H1 (cell line): ENCODE results near the gene NRXN3. TPM values are rescaled to one million over a fixed set of nuclear protein-coding genes. Genes with fewer than 3 reads are reported as not detected.

Source experiments
- CTCF ChIA-PET: fragments of 300-600 bp; sonication (Branson Sonifier 250); formaldehyde crosslinking; loops from one replicate; lab custom pipeline; 2021; ENCODE audit not compliant: partially characterized antibody; lab: Charles Lee
- POLR2A ChIA-PET: fragments of 300-600 bp; sonication (Branson Sonifier 250); formaldehyde crosslinking; loops from one replicate; lab custom pipeline; 2021; ENCODE audit warnings: inconsistent platforms; ENCODE audit not compliant: partially characterized antibody; lab: Charles Lee
- DNase-seq, 2 experiments: peaks; one replicate each; pipeline versions ENCODE4 v3.0.0 to v3.0.0-alpha.2; 2010 to 2022; ENCODE audit warnings: low spot score in 2 of 2, low read depth in 1 of 2, mixed read lengths in 1 of 2
- FAIRE-seq: peaks from 2 replicates; lab custom pipeline; 2011; peaks lifted over from hg19 to GRCh38; lab: Jason Lieb, UNC
- H2AFZ ChIP-seq: 2 replicates; pipeline ENCODE4 v1.8.1; 2012; ENCODE audit warnings: low read length, inconsistent platforms
- H2AK5ac ChIP-seq: 2 replicates; pipeline ENCODE4 v1.6.1; 2013; ENCODE audit warnings: low read depth, low read length
- H2BK120ac ChIP-seq: replicated peaks from 2 replicates; pipeline ENCODE3; 2013; ENCODE audit warnings: low read depth, low read length, inconsistent platforms
- H2BK12ac ChIP-seq: 2 replicates; pipeline ENCODE4 v1.6.1; 2013; ENCODE audit warnings: low read depth, low read length
- H2BK15ac ChIP-seq: 2 replicates; pipeline ENCODE4 v1.6.1; 2013; ENCODE audit warnings: low read length
- H2BK20ac ChIP-seq: 2 replicates; pipeline ENCODE4 v1.6.1; 2013; ENCODE audit warnings: low read length
- H2BK5ac ChIP-seq: 2 replicates; pipeline ENCODE4 v1.6.1; 2013; ENCODE audit warnings: low read depth, low read length
- H3K14ac ChIP-seq: 2 replicates; pipeline ENCODE4 v1.6.1; 2013; ENCODE audit warnings: inconsistent platforms; ENCODE audit not compliant: insufficient read length
- H3K18ac ChIP-seq: 2 replicates; pipeline ENCODE4 v1.6.1; 2013; ENCODE audit warnings: low read length; ENCODE audit errors: extremely low read depth
- H3K23ac ChIP-seq: 2 replicates; pipeline ENCODE4 v1.6.1; 2013; ENCODE audit warnings: inconsistent platforms; ENCODE audit not compliant: insufficient read length
- H3K23me2 ChIP-seq: 2 replicates; pipeline ENCODE4 v1.6.1; 2013; ENCODE audit warnings: low read depth, low read length
- H3K27ac ChIP-seq: 2 replicates; pipeline ENCODE4 v1.6.1; 2011; ENCODE audit warnings: low read depth, low read length, inconsistent platforms
- H3K27me3 ChIP-seq, 4 experiments: replicated peaks in 1 of 4; 1 replicate in 1 of 4; 2 replicates in 3 of 4; pipeline versions ENCODE4 v1.6.1 to v1.8.1; 2011 to 2013; ENCODE audit warnings: low read length in 3 of 4, mild to moderate bottlenecking in 3 of 4, inconsistent platforms in 2 of 4, mixed read lengths in 2 of 4, moderate library complexity in 1 of 4; ENCODE audit not compliant: control insufficient read depth in 3 of 4, insufficient read depth in 3 of 4; ENCODE audit errors: extremely low read depth in 1 of 4
- H3K36me3 ChIP-seq, 4 experiments: 2 replicates each; pipeline versions ENCODE4 v1.6.1 to v1.8.1; 2011 to 2013; ENCODE audit warnings: mild to moderate bottlenecking in 4 of 4, low read length in 3 of 4, moderate library complexity in 2 of 4, control low read depth in 1 of 4, inconsistent platforms in 1 of 4; ENCODE audit not compliant: insufficient read depth in 4 of 4, control insufficient read depth in 2 of 4
- H3K4ac ChIP-seq: replicated peaks from 2 replicates; pipeline ENCODE3; 2013; ENCODE audit warnings: low read length, low read depth, mixed read lengths, inconsistent platforms; ENCODE audit not compliant: insufficient read length
- H3K4me1 ChIP-seq, 4 experiments: replicated peaks in 1 of 4; 1 replicate in 1 of 4; 2 replicates in 3 of 4; pipeline versions ENCODE4 v1.6.1 to v1.8.1; 2011 to 2013; ENCODE audit warnings: low read length in 3 of 4, inconsistent platforms in 2 of 4, mixed read lengths in 1 of 4; ENCODE audit not compliant: insufficient read depth in 4 of 4, control insufficient read depth in 3 of 4
- H3K4me2 ChIP-seq, 2 experiments: 2 replicates each; pipeline versions ENCODE4 v1.6.1 to v1.8.1; 2011 to 2013; ENCODE audit warnings: low read depth in 2 of 2, low read length in 2 of 2, control low read depth in 1 of 2, inconsistent platforms in 1 of 2, mild to moderate bottlenecking in 1 of 2; ENCODE audit not compliant: insufficient read depth in 1 of 2
- H3K4me3 ChIP-seq, 4 experiments: fragments of 200-600, 300-600 bp in 1 of 4; sonication (generic), shearing (Covaris generic), sonication (Bioruptor Twin) in 1 of 4; 2 replicates each; pipeline versions ENCODE4 v1.5.1 to v1.8.1; 2011 to 2016; ENCODE audit warnings: low read length in 4 of 4, low read depth in 3 of 4, control low read depth in 2 of 4, inconsistent platforms in 2 of 4, mild to moderate bottlenecking in 2 of 4, mixed read lengths in 1 of 4, moderate library complexity in 1 of 4; ENCODE audit not compliant: insufficient read depth in 2 of 4; ENCODE audit errors: extremely low read depth in 1 of 4
- H3K56ac ChIP-seq: replicated peaks from 2 replicates; pipeline ENCODE3; 2013; ENCODE audit warnings: low read depth, mild to moderate bottlenecking, mixed read lengths, low read length, inconsistent platforms; ENCODE audit not compliant: insufficient read length
- H3K79me1 ChIP-seq: 2 replicates; pipeline ENCODE4 v1.6.1; 2013; ENCODE audit warnings: low read depth, low read length, control low read depth
- H3K79me2 ChIP-seq, 2 experiments: 2 replicates each; pipeline versions ENCODE4 v1.6.1 to v1.8.1; 2012 to 2013; ENCODE audit warnings: low read length in 2 of 2, mild to moderate bottlenecking in 2 of 2, inconsistent platforms in 1 of 2; ENCODE audit not compliant: insufficient read depth in 2 of 2, control insufficient read depth in 1 of 2
- H3K9ac ChIP-seq, 4 experiments: replicated peaks in 1 of 4; 1 replicate in 1 of 4; 2 replicates in 3 of 4; pipeline versions ENCODE4 v1.6.1 to v1.8.1; 2011 to 2013; ENCODE audit warnings: low read depth in 3 of 4, low read length in 3 of 4, control low read depth in 2 of 4, mild to moderate bottlenecking in 2 of 4, moderate library complexity in 2 of 4, inconsistent platforms in 1 of 4; ENCODE audit errors: extremely low read depth in 1 of 4
- H3K9me3 ChIP-seq, 2 experiments: 2 replicates each; pipeline versions ENCODE4 v1.6.1 to v1.8.1; 2012 to 2013; ENCODE audit warnings: mild to moderate bottlenecking in 2 of 2, moderate library complexity in 2 of 2, control low read depth in 1 of 2, inconsistent platforms in 1 of 2, low read depth in 1 of 2, low read length in 1 of 2, mixed read lengths in 1 of 2; ENCODE audit not compliant: insufficient read depth in 2 of 2
- H4K20me1 ChIP-seq, 2 experiments: replicated peaks in 1 of 2; 2 replicates each; pipeline versions ENCODE3 to v1.8.1; 2011 to 2013; ENCODE audit warnings: inconsistent platforms in 2 of 2, low read length in 2 of 2, mild to moderate bottlenecking in 1 of 2; ENCODE audit not compliant: insufficient read depth in 2 of 2, control insufficient read depth in 1 of 2
- H4K5ac ChIP-seq: 2 replicates; pipeline ENCODE4 v1.6.1; 2013; ENCODE audit warnings: low read length, low read depth, mixed read lengths, inconsistent platforms; ENCODE audit not compliant: insufficient read length
- H4K8ac ChIP-seq: 2 replicates; pipeline ENCODE4 v1.8.0; 2013; ENCODE audit warnings: mild to moderate bottlenecking, moderate library complexity, low read length, inconsistent platforms; ENCODE audit not compliant: insufficient read depth; ENCODE audit errors: extremely low read depth
- H4K91ac ChIP-seq: replicated peaks from 2 replicates; pipeline ENCODE3; 2013; ENCODE audit warnings: low read length, mixed read lengths, inconsistent platforms; ENCODE audit not compliant: insufficient read length
- CBX5 ChIP-seq: fragments of 300-800, 300-1000 bp; sonication (generic); IDR thresholded peaks from 2 replicates; pipeline ENCODE4 v1.7.1; 2016; ENCODE audit warnings: antibody characterized with exemption, low read length, low read depth
- CBX8 ChIP-seq: fragments of 300-800, 300-1000 bp; sonication (generic); IDR thresholded peaks from 2 replicates; pipeline ENCODE4 v1.7.1; 2016; ENCODE audit warnings: low read depth, low read length, borderline replicate concordance
- EZH2 ChIP-seq: fragments of 200-600 bp; sonication (generic); IDR thresholded peaks from 2 replicates; pipeline ENCODE4 v1.7.1; 2012; ENCODE audit warnings: low read depth, mild to moderate bottlenecking, moderate library complexity, low read length, inconsistent platforms; ENCODE audit not compliant: severe bottlenecking
- GABPA ChIP-seq: IDR thresholded peaks from 2 replicates; pipeline ENCODE4 v1.6.1; 2011; ENCODE audit warnings: mild to moderate bottlenecking, low read length, moderate library complexity, borderline replicate concordance; ENCODE audit not compliant: insufficient read depth
- JUND ChIP-seq: IDR thresholded peaks from 2 replicates; pipeline ENCODE4 v1.6.1; 2011; ENCODE audit warnings: mild to moderate bottlenecking, improper control_type of control experiment, low read length
- KDM5A ChIP-seq: fragments of 200-600 bp; IDR thresholded peaks from 2 replicates; pipeline ENCODE4 v1.7.1; 2012; ENCODE audit warnings: mild to moderate bottlenecking, low read length, inconsistent platforms, mixed read lengths
- NANOG ChIP-seq: IDR thresholded peaks from 2 replicates; pipeline ENCODE4 v1.6.1; 2011; ENCODE audit warnings: low read length, low read depth, mild to moderate bottlenecking, inconsistent platforms; ENCODE audit not compliant: insufficient read depth, poor library complexity, severe bottlenecking
- TAF7 ChIP-seq: optimal IDR thresholded peaks from 2 replicates; pipeline ENCODE3; 2011; ENCODE audit warnings: low read depth, mild to moderate bottlenecking, inconsistent platforms, low read length, moderate library complexity, borderline replicate concordance
- WGBS, 2 experiments: shearing (Covaris generic) in 1 of 2; methylation state at CpG; one replicate each; pipeline versions ENCODE4 v1.1.6 to v1.1.7; 2013 to 2015; ENCODE audit warnings: low lambda C conversion rate in 2 of 2, mixed read lengths in 2 of 2, inconsistent platforms in 1 of 2, low coverage in 1 of 2, missing lambda C conversion rate in 1 of 2; ENCODE audit not compliant: insufficient replicate concordance in 2 of 2, insufficient coverage in 1 of 2, insufficient read length in 1 of 2; ENCODE audit errors: extremely low coverage in 1 of 2, missing lambda C conversion rate in 1 of 2; 5-methylcytosine and 5-hydroxymethylcytosine counted together
- polyA plus RNA-seq, 7 experiments: library from polyadenylated mRNA; depleted of rRNA in 3 of 7; stranded (reverse) in 5 of 7; unstranded in 2 of 7; fragments of >200 nt in 5 of 7; fragments of 200-250 nt in 2 of 7; gene quantifications; 1 replicate in 5 of 7; 2 replicates in 1 of 7; 4 replicates in 1 of 7; pipeline versions ENCODE4 v1.2.1 to v1.2.3, GENCODE V29; 2011 to 2013; ENCODE audit warnings: missing spikeins in 2 of 7, mixed read lengths in 2 of 7
- total RNA-seq: library from RNA; stranded (reverse); fragmentation: NEBNext Ultra II Directional; extraction: Animal tissue kit (Norgen Biotek cat#: 25700); gene quantifications from 2 replicates; pipeline ENCODE4 v1.2.1, GENCODE V29; 2021

Gene NRXN3
- total and polyA plus RNA-seq, 2 of the 8 experiments (the other 6 are each of a cell fraction or from before 2014, with no cell fraction given), result 2.6 to 4.1 TPM

GRCh38 chr14:78873581-78873980 lies 703.4 kb downstream of the NRXN3 start:
- no peak overlapping the region for H3K4me2 ChIP-seq
- no peak overlapping the region for H3K14ac ChIP-seq
- no peak overlapping the region for H3K27ac ChIP-seq
- WGBS, 2 experiments, result 96% methylated on average over 2 of the region's 2 CpGs; no CpG with 5 or more reads in 1 of the 2 experiments
- no peak overlapping the region for H2BK20ac ChIP-seq
- no peak overlapping the region for H3K23ac ChIP-seq
- H2BK5ac ChIP-seq, result no peak overlapping the region
- ChIA-PET CTCF (interaction anchor here (1.2 kb wide), 1 partner anchor 15 kb away, joined by 3 read pairs; no protein-coding TSS in a partner anchor), POLR2A (no interaction called here)
- no peaks in the 10 kb centered on the region for H3K36me3 ChIP-seq
- peaks cover 0 to 4% (median under 1%) of the 10 kb centered on the region in 4 experiments; a peak in 2 of 7 replicates for H3K4me1 ChIP-seq
- H2AFZ ChIP-seq, result no peak overlapping the region
- H4K5ac ChIP-seq, result no peak overlapping the region
- no peak overlapping the region for H3K4me3 ChIP-seq
- H2AK5ac ChIP-seq, result no peak overlapping the region
- H3K18ac ChIP-seq, result no peak overlapping the region
- no peak overlapping the region for H2BK12ac ChIP-seq
- no peak overlapping the region for H3K9ac ChIP-seq
- no peak for DNase-seq
- no peaks in the 10 kb centered on the region for H3K27me3 ChIP-seq
- H3K79me2 ChIP-seq, result no peaks in the 10 kb centered on the region
- no peaks in the 10 kb centered on the region for H3K79me1 ChIP-seq
- no peak overlapping the region for H3K56ac ChIP-seq
- H3K23me2 ChIP-seq, result no peaks in the 10 kb centered on the region
- no peak overlapping the region for H4K91ac ChIP-seq
- FAIRE-seq, result no peak
- H2BK120ac ChIP-seq, result no peak overlapping the region
- TF ChIP-seq TAF7, result no peak
- TF ChIP-seq CBX5, result no peak
- no peak for TF ChIP-seq GABPA
- TF ChIP-seq EZH2, result no peak
- TF ChIP-seq NANOG, result no peak
- no peak for TF ChIP-seq JUND
- no peak for TF ChIP-seq CBX8
- no peak for TF ChIP-seq KDM5A
- no peak overlapping the region for H2BK15ac ChIP-seq
- no peak overlapping the region for H4K8ac ChIP-seq
- H3K9me3 ChIP-seq, result no peaks in the 10 kb centered on the region
- H3K4ac ChIP-seq, result no peak overlapping the region
- H4K20me1 ChIP-seq, result no peaks in the 10 kb centered on the region
